Measurements from ENCODE around the gene PLXNA4.

Gene PLXNA4

GRCh38 chr7:132130497-132130896 is 445.8 kb downstream of the PLXNA4 start:
- TF ChIP-seq CTCF (IDR thresholded peaks at IDR 0.05; ENCODE audit: insufficient read depth, low read depth, low read length, missing control alignments) = no peak
- no peak overlapping the region for H3K4me3 ChIP-seq (ENCODE audit: low read depth, low read length)
- no peak for DNase-seq (ENCODE audit: low read depth)

GRCh38 chr7:132125872-132126595 is 450.2 kb downstream of the PLXNA4 start:
- DNase-seq (ENCODE audit: low read depth) = no peak
- H3K4me3 ChIP-seq (ENCODE audit: low read depth, low read length) = no peak overlapping the region
- no peak for TF ChIP-seq CTCF (IDR thresholded peaks at IDR 0.05; ENCODE audit: insufficient read depth, low read depth, low read length, missing control alignments)

GRCh38 chr7:132125096-132125495 is 451.2 kb downstream of the PLXNA4 start:
- no peak for TF ChIP-seq CTCF (IDR thresholded peaks at IDR 0.05; ENCODE audit: insufficient read depth, low read depth, low read length, missing control alignments)
- H3K4me3 ChIP-seq (ENCODE audit: low read depth, low read length) = no peak overlapping the region

GRCh38 chr7:132124575-132124974 is 451.7 kb downstream of the PLXNA4 start:
- TF ChIP-seq CTCF (IDR thresholded peaks at IDR 0.05; ENCODE audit: insufficient read depth, low read depth, low read length, missing control alignments) = no peak
- no peak for DNase-seq (ENCODE audit: low read depth)
- no peak overlapping the region for H3K4me3 ChIP-seq (ENCODE audit: low read depth, low read length)

More at GRCh38 chr7:132125096-132125495, 451.2 kb downstream of the PLXNA4 start:
- no peak for DNase-seq (ENCODE audit: low read depth)

- no peak for DNase-seq (ENCODE audit: low read depth)
These were observed 452.5 kb downstream of the PLXNA4 start for GRCh38 chr7:132123773-132124172.

GRCh38 chr7:132122901-132123300 is 453.4 kb downstream of the PLXNA4 start:
- DNase-seq (ENCODE audit: low read depth) = no peak
- no peak for TF ChIP-seq CTCF (IDR thresholded peaks at IDR 0.05; ENCODE audit: insufficient read depth, low read depth, low read length, missing control alignments)
- no peak overlapping the region for H3K4me3 ChIP-seq (ENCODE audit: low read depth, low read length)

More at GRCh38 chr7:132123773-132124172, 452.5 kb downstream of the PLXNA4 start:
- no peak overlapping the region for H3K4me3 ChIP-seq (ENCODE audit: low read depth, low read length)
- TF ChIP-seq CTCF (IDR thresholded peaks at IDR 0.05; ENCODE audit: insufficient read depth, low read depth, low read length, missing control alignments) = no peak

GRCh38 chr7:132121987-132122386 is 454.3 kb downstream of the PLXNA4 start:
- TF ChIP-seq CTCF (IDR thresholded peaks at IDR 0.05; ENCODE audit: insufficient read depth, low read depth, low read length, missing control alignments) = no peak
- H3K4me3 ChIP-seq (ENCODE audit: low read depth, low read length) = no peak overlapping the region
- DNase-seq (ENCODE audit: low read depth) = no peak

Data from GM12865 (cell line).